ENCODE data around the gene RAB6A.
"Not testable (repeated sequence)": the region's sequence is repeated elsewhere in the genome, so short reads cannot be mapped to it uniquely, and the experiment has no call there.

DNA sequence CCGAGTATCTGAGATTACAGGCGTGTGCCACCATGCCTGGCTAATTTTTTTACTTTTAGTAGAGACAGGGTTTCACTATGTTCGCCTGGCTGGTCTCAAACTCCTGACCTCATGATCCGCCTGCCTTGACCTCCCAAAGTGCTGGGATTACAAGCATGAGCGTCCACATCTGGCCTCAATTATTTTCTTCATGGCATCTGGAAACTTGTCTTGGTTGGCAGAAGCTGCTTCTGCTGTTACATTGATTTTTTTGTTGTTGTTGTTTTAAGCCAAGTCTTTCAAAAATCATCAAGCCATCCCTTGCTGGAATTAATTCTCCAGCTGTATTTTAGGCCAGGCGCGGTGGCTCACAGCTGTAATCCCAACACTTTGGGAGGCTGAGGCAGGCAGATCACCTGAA is 27.9 kb downstream of the RAB6A start:
- TF ChIP-seq, protein P1, sequence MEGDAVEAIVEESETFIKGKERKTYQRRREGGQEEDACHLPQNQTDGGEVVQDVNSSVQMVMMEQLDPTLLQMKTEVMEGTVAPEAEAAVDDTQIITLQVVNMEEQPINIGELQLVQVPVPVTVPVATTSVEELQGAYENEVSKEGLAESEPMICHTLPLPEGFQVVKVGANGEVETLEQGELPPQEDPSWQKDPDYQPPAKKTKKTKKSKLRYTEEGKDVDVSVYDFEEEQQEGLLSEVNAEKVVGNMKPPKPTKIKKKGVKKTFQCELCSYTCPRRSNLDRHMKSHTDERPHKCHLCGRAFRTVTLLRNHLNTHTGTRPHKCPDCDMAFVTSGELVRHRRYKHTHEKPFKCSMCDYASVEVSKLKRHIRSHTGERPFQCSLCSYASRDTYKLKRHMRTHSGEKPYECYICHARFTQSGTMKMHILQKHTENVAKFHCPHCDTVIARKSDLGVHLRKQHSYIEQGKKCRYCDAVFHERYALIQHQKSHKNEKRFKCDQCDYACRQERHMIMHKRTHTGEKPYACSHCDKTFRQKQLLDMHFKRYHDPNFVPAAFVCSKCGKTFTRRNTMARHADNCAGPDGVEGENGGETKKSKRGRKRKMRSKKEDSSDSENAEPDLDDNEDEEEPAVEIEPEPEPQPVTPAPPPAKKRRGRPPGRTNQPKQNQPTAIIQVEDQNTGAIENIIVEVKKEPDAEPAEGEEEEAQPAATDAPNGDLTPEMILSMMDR (IDR thresholded peaks at IDR 0.05) = not testable (repeated sequence)
- not testable (repeated sequence) for TF ChIP-seq POLR2A (IDR thresholded peaks at IDR 0.05)

Data from lower leg skin (tissue), 3 donors.